SU-DHL-6 (cell line): Measurements from ENCODE around the gene HOPX.

ENCODE experiments used
- CTCF ChIP-seq: fragments of 200-600 bp; sonication (generic); IDR thresholded peaks from one replicate; pipeline ENCODE4 v1.5.1; 2017; ENCODE audit warnings: antibody characterized with exemption, mild to moderate bottlenecking, low read length, moderate library complexity; ENCODE audit not compliant: insufficient read depth, poor library complexity, severe bottlenecking
- EZH2phosphoT487 ChIP-seq: fragments of 200-600 bp; sonication (generic), shearing (Covaris generic); conservative IDR thresholded peaks from 2 replicates; pipeline ENCODE4 v1.6.1; 2018; ENCODE audit warnings: mild to moderate bottlenecking, antibody characterized with exemption, low read length, moderate library complexity, mixed read lengths

- TF ChIP-seq CTCF (no peak), EZH2phosphoT487 (no peak)
Observed at GRCh38 chr4:56641494-56642051, 39.5 kb downstream of the HOPX start.
